KMS-11 (cell line): ENCODE measurements around the gene IL17D.

Source experiments
- H2AFZ ChIP-seq: fragments of 200-600 bp; sonication (generic); 2 replicates; pipeline ENCODE4 v1.6.1; 2016; ENCODE audit warnings: antibody characterized with exemption, mixed run types, low read depth
- H3K27ac ChIP-seq: fragments of 200-600 bp; sonication (generic); 2 replicates; pipeline ENCODE4 v1.6.1; 2016; ENCODE audit warnings: mild to moderate bottlenecking, mixed run types
- H3K27me3 ChIP-seq: fragments of 200-600 bp; sonication (generic); 2 replicates; pipeline ENCODE4 v1.6.1; 2017; ENCODE audit warnings: mild to moderate bottlenecking, low read depth, mixed run types, moderate library complexity; ENCODE audit not compliant: insufficient read depth
- H3K36me3 ChIP-seq: fragments of 200-600 bp; sonication (generic); 2 replicates; pipeline ENCODE4 v1.6.1; 2017; ENCODE audit warnings: mild to moderate bottlenecking, mixed run types; ENCODE audit not compliant: insufficient read depth
- H3K4me1 ChIP-seq: fragments of 200-600 bp; sonication (generic); 2 replicates; pipeline ENCODE4 v1.6.1; 2016; ENCODE audit warnings: mild to moderate bottlenecking, low read depth, mixed run types; ENCODE audit not compliant: poor library complexity, severe bottlenecking
- H3K4me2 ChIP-seq: fragments of 200-600 bp; sonication (generic); 2 replicates; pipeline ENCODE4 v1.7.0; 2016; ENCODE audit warnings: mild to moderate bottlenecking, mixed run types
- H3K4me3 ChIP-seq: fragments of 200-600 bp; sonication (generic); IDR thresholded peaks from 2 replicates; pipeline ENCODE4 v1.6.1; 2017; ENCODE audit warnings: low read depth, low read length, mixed read lengths; ENCODE audit not compliant: insufficient read depth
- H3K79me2 ChIP-seq: fragments of 200-600 bp; sonication (generic); 2 replicates; pipeline ENCODE4 v1.6.1; 2016; ENCODE audit warnings: low read depth, mixed run types; ENCODE audit not compliant: insufficient read depth
- H3K9ac ChIP-seq: fragments of 200-600 bp; sonication (generic); 2 replicates; pipeline ENCODE4 v1.6.1; 2016; ENCODE audit warnings: mild to moderate bottlenecking, mixed run types
- H4K20me1 ChIP-seq: fragments of 200-600 bp; sonication (generic); 2 replicates; pipeline ENCODE4 v1.6.1; 2016; ENCODE audit warnings: mild to moderate bottlenecking, mixed run types; ENCODE audit not compliant: insufficient read depth
- TF ChIP-seq, protein P1 (sequence below): fragments of 200-600 bp; sonication (generic); conservative IDR thresholded peaks from 2 replicates; pipeline ENCODE4 v1.6.1; 2017; ENCODE audit warnings: low read depth, mild to moderate bottlenecking, antibody characterized with exemption, low read length, moderate library complexity, mixed read lengths

The IL17D gene

DNA sequence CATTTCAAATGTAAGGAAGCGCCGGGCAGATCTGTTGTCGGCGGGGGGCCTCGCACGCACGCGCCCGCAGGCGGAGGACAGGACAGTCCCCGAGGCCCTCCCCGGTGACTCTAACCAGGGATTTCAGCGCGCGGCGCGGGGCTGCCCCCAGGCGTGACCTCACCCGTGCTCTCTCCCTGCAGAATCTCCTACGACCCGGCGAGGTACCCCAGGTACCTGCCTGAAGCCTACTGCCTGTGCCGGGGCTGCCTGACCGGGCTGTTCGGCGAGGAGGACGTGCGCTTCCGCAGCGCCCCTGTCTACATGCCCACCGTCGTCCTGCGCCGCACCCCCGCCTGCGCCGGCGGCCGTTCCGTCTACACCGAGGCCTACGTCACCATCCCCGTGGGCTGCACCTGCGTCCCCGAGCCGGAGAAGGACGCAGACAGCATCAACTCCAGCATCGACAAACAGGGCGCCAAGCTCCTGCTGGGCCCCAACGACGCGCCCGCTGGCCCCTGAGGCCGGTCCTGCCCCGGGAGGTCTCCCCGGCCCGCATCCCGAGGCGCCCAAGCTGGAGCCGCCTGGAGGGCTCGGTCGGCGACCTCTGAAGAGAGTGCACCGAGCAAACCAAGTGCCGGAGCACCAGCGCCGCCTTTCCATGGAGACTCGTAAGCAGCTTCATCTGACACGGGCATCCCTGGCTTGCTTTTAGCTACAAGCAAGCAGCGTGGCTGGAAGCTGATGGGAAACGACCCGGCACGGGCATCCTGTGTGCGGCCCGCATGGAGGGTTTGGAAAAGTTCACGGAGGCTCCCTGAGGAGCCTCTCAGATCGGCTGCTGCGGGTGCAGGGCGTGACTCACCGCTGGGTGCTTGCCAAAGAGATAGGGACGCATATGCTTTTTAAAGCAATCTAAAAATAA lies 18.2 kb downstream of the IL17D start:
- H3K27me3 ChIP-seq = no peaks in the 10 kb centered on the region
- H3K4me2 ChIP-seq = no peak overlapping the region
- no peaks in the 10 kb centered on the region for H4K20me1 ChIP-seq
- H2AFZ ChIP-seq = no peak overlapping the region
- no peaks in the 10 kb centered on the region for H3K4me1 ChIP-seq
- no peaks in the 10 kb centered on the region for H3K79me2 ChIP-seq
- H3K9ac ChIP-seq = no peak overlapping the region
- H3K4me3 ChIP-seq = no peak overlapping the region
- TF ChIP-seq, protein P1, sequence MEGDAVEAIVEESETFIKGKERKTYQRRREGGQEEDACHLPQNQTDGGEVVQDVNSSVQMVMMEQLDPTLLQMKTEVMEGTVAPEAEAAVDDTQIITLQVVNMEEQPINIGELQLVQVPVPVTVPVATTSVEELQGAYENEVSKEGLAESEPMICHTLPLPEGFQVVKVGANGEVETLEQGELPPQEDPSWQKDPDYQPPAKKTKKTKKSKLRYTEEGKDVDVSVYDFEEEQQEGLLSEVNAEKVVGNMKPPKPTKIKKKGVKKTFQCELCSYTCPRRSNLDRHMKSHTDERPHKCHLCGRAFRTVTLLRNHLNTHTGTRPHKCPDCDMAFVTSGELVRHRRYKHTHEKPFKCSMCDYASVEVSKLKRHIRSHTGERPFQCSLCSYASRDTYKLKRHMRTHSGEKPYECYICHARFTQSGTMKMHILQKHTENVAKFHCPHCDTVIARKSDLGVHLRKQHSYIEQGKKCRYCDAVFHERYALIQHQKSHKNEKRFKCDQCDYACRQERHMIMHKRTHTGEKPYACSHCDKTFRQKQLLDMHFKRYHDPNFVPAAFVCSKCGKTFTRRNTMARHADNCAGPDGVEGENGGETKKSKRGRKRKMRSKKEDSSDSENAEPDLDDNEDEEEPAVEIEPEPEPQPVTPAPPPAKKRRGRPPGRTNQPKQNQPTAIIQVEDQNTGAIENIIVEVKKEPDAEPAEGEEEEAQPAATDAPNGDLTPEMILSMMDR = no peak
- no peak overlapping the region for H3K27ac ChIP-seq
- no peaks in the 10 kb centered on the region for H3K36me3 ChIP-seq

DNA sequence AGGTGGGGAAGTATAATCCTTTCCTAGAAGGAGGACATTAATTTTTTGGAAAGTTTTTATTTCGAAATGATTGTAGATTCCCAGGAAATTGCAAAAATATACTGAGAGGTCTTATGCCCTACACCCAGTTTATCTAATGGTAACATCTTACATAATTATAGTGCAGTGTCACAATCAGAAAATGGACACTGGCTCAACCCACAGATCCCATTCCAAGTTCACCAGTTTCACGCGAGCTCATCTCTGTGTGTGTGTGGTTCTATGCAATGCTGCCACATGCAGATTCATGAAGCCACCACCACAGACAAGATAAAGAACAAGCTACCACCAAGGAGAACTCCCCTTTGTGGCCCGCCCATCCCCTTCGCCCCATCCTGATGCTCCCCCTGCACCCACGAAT lies 24.4 kb downstream of the IL17D start:
- Histone ChIP-seq H3K36me3 (no peaks in the 10 kb centered on the region), H3K27ac (no peak overlapping the region), H2AFZ (no peak overlapping the region), H3K79me2 (no peaks in the 10 kb centered on the region), H3K4me3 (no peak overlapping the region), H4K20me1 (no peaks in the 10 kb centered on the region), H3K9ac (no peak overlapping the region), H3K4me2 (no peak overlapping the region), H3K27me3 (no peaks in the 10 kb centered on the region), H3K4me1 (no peaks in the 10 kb centered on the region)
- TF ChIP-seq, protein P1 = no peak

DNA sequence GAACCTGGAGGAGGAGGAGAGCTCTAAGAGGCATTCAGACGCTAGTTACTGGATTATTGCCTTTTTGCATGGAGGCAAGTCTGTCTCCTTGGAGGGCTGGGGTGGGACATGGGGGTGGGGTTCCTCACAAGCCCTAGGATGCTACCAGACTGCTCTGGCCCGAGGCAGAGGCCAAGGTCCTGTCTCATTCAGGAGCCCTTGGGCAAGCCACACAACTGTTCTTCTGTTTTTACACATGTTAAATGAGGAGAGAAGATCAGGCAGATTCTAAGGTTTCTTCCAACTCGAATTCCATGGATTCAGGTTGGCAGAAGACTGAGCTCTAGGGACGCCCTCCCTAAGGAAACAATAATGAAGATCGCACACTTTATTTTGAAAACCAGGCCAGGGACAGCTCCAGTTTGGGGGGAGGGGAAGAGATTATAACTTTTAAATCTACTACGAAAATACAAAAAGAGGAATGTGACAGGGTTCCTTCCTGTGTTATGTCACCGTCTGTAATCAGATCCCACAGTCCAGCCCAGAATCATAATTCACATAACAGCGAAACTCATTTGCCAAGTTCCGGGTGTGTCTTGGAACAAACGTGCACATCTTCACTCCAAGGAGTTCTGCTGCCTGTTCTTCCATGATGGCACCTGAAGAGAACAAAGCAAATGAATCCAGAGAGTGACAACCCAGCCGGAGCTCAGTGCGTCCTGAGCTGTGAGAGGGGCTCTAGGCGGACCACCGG lies 25.2 kb downstream of the IL17D start:
- H3K4me3 ChIP-seq = no peak overlapping the region
- H4K20me1 ChIP-seq = no peaks in the 10 kb centered on the region
- H3K79me2 ChIP-seq = no peaks in the 10 kb centered on the region
- no peak overlapping the region for H3K4me2 ChIP-seq
- no peaks in the 10 kb centered on the region for H3K36me3 ChIP-seq
- no peak overlapping the region for H3K9ac ChIP-seq
- no peak overlapping the region for H3K27ac ChIP-seq
- TF ChIP-seq, protein P1 = no peak
- H2AFZ ChIP-seq = no peak overlapping the region
- no peaks in the 10 kb centered on the region for H3K4me1 ChIP-seq
- H3K27me3 ChIP-seq = no peaks in the 10 kb centered on the region

DNA sequence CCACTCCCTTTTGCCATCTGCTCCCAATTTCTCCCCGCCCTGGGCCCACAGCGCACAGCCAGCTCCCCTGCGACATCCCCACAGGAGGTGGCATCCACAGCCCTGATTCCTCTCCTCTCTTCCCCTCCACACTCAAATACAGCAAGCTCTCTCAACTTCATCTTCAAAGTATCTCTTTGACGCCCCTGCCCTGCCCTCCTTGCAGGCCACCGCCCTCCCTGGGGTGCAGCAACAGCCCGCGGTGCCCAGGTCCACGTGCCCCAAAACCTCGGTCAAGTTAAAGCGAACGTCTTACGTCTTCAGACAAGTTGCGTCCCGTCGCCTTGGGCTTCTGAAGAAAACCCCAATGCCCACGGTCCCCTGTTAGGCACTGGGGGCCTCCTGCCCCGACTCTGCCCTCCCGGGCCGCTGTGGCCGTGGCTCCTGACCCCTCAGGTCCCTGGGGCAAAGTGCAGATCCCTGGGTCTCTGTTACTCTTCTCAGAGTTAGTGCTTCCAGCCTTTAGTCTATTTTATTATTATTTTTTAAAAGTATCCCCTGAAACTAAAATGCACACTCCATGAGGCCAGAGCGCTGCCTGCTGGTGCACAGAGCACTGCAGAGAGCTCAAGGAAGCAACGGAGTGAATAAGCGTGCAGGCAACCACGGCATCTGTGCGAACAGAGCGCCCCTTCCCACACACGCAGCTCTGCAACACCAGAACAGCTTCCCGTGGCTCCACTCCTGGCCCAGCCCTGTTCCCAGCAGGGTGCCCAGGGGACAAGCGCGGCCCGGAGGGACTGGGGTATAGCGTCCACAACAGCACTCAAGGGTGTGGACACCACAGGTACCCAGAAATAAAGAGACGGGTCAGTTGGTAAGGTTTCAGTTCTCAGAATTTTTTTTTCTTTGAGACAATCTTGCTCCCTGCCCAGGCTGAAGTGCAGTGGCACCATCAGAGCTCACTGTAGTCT lies 26.4 kb downstream of the IL17D start:
- Histone ChIP-seq H3K4me1 (no peaks in the 10 kb centered on the region), H4K20me1 (no peaks in the 10 kb centered on the region), H3K9ac (no peak overlapping the region), H3K27ac (no peak overlapping the region), H3K4me3 (no peak overlapping the region), H3K79me2 (no peaks in the 10 kb centered on the region), H3K27me3 (no peaks in the 10 kb centered on the region), H3K4me2 (no peak overlapping the region), H2AFZ (no peak overlapping the region), H3K36me3 (no peaks in the 10 kb centered on the region)
- TF ChIP-seq, protein P1 = no peak
